HS-5 (cell line): ENCODE data around the gene MED12L.
"Not testable (repeated sequence)": the region's sequence is repeated elsewhere in the genome, so short reads cannot be mapped to it uniquely, and the experiment has no call there.

ENCODE experiments used
- DNase-seq: peaks from one replicate; pipeline ENCODE4 v3.0.0-alpha.2; 2012; ENCODE audit warnings: low read depth

Gene MED12L

DNA sequence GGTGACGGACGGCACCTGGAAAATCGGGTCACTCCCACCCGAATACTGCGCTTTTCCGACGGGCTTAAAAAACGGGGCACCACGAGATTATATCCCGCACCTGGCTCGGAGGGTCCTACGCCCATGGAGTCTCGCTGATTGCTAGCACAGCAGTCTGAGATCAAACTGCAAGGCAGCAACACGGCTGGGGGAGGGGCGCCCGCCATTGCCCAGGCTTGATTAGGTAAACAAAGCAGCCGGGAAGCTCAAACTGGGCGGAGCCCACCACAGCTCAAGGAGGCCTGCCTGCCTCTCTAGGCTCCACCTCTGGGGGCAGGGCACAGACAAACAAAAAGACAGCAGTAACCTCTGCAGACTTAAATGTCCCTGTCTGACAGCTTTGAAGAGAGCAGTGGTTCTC, 156.5 kb downstream of the MED12L start:
- DNase-seq: not testable (repeated sequence)

DNA sequence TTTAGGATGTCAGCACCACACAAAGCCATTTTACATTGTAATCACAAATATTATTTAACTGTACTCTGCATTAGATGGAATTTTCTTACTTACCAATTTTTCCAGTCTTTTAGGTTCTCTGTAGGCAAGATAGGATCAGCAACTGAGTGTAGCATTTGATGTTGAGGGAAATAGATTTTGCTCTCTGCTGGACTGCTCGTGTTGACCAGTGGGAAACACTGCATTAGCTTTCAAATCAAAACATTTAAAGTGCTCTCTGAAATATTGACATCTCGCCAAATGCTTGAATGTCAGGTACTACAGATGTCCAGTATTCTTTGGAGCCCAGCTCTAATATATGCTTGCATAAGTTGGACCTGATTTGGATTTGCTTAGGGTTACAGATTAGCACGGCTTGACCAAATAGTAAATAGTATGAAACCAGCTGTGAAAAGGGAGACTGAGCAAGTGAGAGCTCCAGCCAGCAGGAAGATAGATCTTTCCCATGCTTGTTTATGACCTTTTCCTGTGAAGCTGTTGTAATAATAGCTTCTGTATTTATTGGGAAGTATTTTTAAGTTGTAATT, 163.4 kb downstream of the MED12L start:
- no peak for DNase-seq

DNA sequence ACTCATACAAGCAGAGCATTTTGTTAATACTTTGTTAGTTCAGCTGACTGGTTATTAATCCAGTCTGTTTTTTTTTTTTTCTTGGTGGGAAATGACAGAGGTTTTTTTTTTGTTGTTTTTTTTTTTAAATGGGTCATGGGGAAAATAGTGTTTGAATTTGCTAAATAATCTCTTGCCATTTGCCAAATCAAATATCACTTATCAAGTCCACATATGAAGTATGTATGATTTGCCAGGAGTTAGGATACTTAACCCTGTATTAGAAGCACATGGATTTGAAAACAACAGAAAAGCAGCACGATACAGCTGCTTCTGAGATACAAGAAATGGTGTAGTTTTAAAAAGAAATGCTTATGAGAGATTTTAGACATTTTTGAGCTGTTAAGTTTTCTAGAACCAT, 171.3 kb downstream of the MED12L start:
- no peak for DNase-seq

DNA sequence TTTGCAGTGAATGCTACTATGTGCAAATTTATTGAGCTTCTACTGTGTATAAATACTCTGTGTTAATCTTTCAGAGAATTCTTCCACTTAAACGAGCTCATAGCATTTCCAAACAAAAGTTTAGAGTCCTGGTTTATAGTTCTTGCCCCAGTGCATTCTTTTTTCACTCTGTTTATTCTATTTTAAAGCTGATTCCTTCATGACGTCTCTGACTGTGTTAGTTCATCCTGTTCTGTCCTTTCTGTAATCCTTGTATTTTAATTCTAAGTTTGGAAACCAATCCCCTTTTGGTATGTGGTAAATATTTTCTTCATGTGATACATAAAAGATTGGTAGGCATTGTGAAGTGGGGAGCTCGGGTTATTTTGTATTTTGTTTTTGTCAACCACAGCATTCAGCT, 174.2 kb downstream of the MED12L start:
- DNase-seq: no peak

DNA sequence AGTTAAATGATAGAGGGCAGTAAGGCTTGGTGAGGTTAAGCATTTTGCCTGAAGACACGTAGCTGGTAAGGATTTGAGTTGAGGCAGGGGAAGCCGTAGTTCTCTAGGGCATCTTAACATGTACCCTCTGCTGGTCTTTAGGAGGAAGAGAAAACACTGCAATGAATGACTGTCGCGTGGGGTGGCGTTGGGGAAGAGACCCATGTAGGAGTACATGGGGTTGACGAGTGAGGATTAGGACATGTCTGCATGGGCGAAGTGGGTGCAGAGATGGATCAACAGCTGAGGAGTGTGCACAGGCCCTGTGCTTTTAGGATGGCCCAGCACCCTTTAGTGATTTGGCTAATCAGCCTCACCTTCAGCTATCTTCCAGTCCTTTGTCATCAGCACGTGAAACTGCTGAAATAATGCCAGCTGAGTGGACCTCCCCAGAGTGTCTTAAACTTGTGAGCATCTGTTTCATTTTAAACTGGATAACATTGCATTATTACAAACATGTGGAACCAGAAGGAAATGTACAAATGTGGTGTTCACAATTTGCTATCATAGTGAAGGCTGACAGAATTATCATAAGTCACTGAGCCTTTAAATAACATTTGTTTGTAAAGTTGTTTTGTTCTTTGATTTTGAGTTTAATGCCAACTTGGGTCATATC, 177.5 kb downstream of the MED12L start:
- DNase-seq: peak; percentile 16

- DNase-seq: no peak
Measured at GRCh38 chr3:151264605-151265004, 179.1 kb downstream of the MED12L start.

DNA sequence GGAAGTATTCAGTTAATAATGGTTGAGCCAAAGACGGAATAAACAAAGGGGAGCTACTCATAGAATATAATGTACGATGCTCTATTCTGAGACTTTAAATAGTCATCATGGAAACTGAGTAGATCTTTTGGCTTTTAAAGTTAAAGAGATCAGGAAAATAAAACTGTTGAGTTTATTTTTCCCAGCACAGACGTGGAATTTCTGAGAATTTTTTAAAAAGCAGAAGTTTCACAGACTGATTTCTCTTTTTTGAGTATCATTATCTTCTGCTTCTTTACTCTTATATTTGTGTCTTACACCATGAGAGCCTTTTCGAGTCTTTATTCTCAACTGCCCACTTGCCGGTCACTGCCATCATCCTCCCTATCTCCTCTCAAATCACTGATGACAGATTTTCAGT, 179.7 kb downstream of the MED12L start:
- DNase-seq: no peak

DNA sequence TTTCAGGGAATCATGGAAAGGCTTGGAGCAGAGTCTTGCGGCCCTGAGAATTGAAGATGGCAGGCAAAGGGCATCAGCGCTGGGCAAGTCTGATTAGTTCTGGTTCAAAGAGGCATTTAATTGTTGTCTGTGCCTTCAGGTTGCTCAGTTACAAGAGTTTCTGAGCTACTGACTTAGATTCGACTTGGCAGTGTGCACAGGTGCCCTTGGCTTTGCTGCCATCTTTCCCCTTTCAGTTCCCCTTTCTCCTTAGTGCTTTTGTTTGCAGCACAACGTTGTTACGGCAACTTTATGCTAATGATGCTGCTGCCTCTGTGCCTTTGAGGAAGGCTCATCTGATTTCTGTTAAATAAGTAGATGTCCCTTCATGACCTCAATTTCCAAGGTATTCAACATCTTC, 180.4 kb downstream of the MED12L start:
- no peak for DNase-seq

- no peak for DNase-seq
Measured at GRCh38 chr3:151267066-151267465, 181.6 kb downstream of the MED12L start.

- no peak for DNase-seq
Measured at GRCh38 chr3:151268267-151269235, 183.1 kb downstream of the MED12L start.

DNA sequence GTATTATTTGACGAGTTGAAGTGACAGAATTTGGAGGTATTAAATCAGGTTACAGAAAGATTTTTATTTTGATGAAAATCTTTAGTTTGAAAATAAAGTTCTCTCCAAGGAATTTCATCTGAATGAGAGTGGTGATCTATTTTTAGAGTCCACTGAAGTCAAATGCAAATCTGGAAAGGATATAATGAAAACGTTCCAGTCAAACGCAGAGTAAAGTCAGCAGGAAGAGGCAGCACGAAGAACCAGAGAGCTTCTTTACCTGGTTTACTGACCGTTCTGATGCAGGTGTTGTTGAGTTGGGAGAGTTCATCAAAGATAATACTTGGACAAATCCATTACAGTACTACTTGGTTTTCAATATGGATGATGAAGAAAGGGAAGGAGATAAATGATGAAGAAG, 184.2 kb downstream of the MED12L start:
- no peak for DNase-seq

- DNase-seq: no peak
Measured at GRCh38 chr3:151275091-151275490, 189.6 kb downstream of the MED12L start.

DNA sequence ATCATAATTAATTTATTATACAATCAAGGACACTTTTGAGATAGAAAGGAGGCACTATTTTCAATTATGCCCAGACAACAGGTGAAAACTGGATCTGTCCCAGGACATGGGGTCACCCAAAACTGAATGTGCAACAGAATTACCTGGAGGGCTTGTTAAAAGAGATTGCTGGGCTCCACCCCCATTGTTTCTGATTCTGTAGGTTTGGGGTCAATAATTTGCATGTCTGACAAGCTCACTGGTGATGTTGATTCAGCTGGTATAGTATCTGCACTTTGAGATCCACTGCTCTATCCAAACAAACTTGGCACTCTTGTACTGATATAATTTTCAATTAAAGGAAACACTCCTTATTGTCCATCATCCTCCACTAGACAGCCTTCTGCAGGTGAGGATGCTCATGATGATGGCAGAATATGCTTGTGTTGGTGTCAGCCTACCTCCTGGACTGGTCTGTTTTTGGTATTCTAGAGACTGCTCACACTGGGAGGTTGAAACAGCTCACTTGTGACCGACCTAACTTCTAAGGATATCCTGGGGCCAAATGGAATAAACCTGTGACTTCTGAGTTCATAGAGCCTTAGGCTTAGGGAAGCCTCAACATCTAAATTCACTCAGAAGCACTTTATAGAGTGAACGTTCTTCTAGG, 190.7 kb downstream of the MED12L start:
- DNase-seq: no peak

DNA sequence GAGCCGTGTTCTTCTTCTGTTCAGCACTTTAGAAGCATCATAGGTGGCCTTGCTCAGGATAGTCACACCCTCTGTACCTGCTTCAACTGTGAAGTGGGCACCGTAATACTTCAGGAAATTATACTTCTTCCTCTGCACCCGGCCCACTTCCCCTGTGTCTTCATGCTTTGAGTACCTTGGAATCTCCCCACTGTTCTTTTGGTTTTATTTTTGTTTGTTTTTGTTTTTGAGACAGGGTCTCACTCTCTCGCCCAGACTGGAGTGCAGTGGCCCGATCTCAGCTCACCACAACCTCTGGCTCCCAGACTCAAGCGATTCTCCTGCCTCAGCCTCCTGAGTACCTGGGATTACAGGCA, 191.2 kb downstream of the MED12L start:
- DNase-seq: no peak

GRCh38 chr3:151278230-151278629, 192.8 kb downstream of the MED12L start, which contains the start of gene P2RY14:
P2RY14 (minus strand) TSS chr3:151278542; CDS start chr3:151214316, 64,226 bp downstream.
- no peak for DNase-seq

DNA sequence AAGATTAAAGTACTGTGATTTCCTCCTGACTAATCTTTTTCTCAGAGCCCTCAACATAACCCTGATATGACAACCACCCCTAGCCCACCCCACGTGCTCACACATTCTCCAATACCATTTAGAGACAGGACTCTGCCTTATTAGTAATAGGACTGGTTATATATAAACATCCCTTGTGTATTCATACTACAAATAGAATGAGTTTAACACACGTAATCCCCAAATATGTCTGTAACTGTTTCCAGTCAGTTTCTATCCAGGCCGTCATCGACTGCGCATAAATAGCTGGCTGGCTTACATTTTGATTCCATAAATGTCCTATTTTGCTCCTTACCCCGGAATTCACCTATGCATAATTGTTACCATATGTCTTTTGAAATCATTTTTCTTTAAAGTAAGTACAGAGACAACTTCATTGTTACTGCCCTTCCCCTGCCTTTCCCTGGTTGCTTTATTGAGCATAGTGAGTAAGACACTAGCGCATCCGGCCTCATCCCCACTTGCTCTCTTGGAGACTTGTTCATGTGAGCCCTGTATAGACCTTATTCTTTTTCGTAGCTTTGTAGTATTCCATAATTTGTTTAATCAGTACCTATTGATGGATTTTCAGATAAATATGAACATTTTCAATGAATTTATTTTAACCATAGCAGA, 196.3 kb downstream of the MED12L start:
- DNase-seq: no peak

- peak; percentile 34 for DNase-seq
Measured at GRCh38 chr3:151282921-151283320, 197.5 kb downstream of the MED12L start.

GRCh38 chr3:151283387-151283786, 197.9 kb downstream of the MED12L start:
- no peak for DNase-seq

GRCh38 chr3:151283907-151284461, 198.5 kb downstream of the MED12L start:
- DNase-seq: no peak

GRCh38 chr3:151285940-151286339, 200.5 kb downstream of the MED12L start:
- DNase-seq: no peak

DNA sequence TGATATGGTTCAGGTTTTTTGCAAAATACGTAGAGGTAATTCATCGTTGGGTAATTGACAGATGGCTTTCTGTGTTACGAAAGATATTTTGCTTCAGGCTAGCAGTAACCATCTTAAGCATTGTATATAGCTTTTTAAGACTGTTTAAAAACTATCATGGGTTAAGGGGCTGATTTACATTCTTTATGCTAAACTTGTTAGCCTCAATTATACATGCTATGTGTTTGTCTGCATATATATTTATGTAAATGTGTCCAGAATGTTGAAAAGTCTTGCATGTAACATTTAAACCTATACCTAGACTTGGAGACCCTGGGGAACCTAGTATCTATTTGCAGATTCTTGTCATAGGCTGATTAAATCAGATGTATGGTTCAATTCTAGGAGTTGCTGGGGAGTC, 204.0 kb downstream of the MED12L start:
- DNase-seq: no peak

DNA sequence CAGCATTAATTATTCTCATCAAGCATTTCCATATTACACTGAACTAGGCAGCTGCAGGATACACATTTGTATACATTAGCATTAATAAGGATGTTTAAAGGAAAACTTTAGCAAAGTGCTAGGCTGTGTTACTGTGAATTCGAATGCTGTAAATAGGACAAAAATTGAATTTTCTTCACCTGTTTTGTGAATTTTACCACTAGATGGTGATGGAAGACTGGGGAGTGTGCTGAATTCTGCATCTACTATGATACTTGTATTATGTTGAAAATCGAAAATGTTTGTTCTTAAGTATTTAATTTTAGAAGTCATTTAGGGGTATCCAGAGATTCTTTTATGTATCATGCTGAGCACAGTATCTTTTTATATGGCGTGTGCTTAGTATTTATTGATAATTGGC, 205.2 kb downstream of the MED12L start:
- DNase-seq: no peak
